GM12864 (cell line): Measurements from ENCODE around the gene PLEK2.
"Not testable (repeated sequence)": the region's sequence is repeated elsewhere in the genome, so short reads cannot be mapped to it uniquely, and the experiment has no call there.

ENCODE experiments used
- DNase-seq: peaks from one replicate; pipeline ENCODE4 v3.0.0-alpha.2; 2011; ENCODE audit warnings: low read depth
- H3K4me3 ChIP-seq: 2 replicates; pipeline ENCODE4 v1.5.1; 2011; ENCODE audit warnings: mild to moderate bottlenecking, low read depth, low read length, control low read depth
- TF ChIP-seq, protein P1 (sequence below): IDR thresholded peaks from 2 replicates; pipeline ENCODE4 v1.5.1; 2011; ENCODE audit warnings: low read depth, mild to moderate bottlenecking, moderate library complexity, low read length, control low read depth, inconsistent platforms; ENCODE audit errors: missing control alignments

PLEK2 gene, protein sequence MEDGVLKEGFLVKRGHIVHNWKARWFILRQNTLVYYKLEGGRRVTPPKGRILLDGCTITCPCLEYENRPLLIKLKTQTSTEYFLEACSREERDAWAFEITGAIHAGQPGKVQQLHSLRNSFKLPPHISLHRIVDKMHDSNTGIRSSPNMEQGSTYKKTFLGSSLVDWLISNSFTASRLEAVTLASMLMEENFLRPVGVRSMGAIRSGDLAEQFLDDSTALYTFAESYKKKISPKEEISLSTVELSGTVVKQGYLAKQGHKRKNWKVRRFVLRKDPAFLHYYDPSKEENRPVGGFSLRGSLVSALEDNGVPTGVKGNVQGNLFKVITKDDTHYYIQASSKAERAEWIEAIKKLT

DNA sequence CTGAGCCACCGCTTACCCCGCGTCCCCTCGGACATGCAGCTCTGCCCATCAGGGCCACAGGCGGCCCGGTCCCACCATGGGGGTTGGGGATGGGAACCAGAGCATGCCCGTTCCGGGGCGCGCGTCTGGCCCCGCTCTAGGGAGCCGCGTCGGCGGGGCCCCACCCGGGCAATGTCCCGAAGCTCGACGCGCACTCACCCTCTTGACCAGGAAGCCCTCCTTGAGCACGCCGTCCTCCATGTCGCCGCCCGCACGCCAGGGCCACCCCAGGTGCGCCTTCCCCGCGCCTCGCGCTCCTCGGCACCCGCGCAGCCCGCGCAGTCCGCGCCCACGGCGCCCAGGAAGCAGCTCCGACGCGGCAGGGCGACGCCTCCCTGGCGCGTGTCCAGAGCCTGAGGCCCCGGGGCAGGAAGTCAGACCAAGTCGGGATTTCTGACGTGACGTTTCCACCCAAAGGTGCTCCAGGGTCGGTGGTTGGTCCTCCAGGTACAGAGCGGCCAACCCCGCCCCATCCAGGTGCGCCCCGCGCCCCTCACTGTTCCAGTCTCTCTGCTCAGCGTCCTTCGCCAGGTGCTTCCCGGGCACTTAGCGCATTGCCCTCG, at the start of gene PLEK2:
Gene PLEK2, minus strand, starts transcription at position 346 of the 602 bp plus-strand sequence. Its CDS starts 106 bp downstream, at position 240.
- no peak for DNase-seq
- TF ChIP-seq, protein P1, sequence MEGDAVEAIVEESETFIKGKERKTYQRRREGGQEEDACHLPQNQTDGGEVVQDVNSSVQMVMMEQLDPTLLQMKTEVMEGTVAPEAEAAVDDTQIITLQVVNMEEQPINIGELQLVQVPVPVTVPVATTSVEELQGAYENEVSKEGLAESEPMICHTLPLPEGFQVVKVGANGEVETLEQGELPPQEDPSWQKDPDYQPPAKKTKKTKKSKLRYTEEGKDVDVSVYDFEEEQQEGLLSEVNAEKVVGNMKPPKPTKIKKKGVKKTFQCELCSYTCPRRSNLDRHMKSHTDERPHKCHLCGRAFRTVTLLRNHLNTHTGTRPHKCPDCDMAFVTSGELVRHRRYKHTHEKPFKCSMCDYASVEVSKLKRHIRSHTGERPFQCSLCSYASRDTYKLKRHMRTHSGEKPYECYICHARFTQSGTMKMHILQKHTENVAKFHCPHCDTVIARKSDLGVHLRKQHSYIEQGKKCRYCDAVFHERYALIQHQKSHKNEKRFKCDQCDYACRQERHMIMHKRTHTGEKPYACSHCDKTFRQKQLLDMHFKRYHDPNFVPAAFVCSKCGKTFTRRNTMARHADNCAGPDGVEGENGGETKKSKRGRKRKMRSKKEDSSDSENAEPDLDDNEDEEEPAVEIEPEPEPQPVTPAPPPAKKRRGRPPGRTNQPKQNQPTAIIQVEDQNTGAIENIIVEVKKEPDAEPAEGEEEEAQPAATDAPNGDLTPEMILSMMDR = no peak
- no peak within 1 kb of the TSS for H3K4me3 ChIP-seq

DNA sequence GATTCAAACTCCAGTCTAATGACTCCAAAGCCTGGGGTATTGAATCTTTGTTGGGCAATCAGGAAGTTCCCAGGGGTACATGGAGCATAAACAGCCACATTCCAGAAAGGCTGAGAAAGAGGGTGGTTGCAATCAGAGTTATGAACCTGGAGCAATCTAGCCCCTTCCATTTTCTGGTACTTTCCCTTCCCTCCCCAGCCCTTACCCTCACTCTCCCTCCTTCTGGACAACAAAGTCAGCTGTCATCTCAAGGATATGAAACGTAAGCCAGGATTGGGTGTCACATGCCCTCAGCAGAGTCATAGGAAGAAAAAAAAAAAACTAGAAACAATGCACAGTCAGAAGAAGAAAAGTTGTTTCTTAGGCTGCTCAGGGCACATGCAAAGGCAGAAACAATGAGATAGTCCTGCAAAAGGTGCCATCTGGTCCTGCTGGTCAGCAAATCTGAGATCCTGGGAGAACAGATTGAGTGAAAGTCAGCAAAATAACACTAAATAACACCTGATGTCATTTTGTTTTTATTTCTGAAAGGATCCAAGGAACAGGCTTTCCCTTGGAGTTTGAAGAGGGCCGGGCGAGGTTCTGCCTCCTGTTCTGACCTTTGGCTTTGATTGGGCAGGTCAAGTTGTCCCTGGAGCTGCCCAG, 49.5 kb upstream of the PLEK2 start:
- no peak for DNase-seq
- no peak overlapping the region for H3K4me3 ChIP-seq
- TF ChIP-seq, protein P1 = no peak

DNA sequence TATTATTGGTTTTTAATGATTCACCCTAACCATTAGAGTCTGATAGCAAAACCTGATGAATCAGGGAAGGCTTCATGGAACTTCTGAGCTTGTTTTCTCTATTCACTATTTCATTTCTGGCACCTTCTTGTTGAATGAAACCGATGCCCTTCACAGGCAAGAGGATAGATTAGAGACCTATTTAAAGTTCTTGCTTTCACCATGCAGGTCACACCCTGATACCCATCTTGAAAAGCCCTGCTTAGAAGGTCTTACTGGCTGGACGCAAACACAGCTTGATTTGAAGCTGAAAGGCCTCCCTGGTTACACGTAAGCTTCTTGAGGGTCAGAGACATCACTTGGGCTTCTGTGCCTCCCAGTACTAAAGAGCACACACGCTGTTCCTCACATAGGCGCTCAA, 47.4 kb upstream of the PLEK2 start:
- TF ChIP-seq, protein P1 = no peak

DNA sequence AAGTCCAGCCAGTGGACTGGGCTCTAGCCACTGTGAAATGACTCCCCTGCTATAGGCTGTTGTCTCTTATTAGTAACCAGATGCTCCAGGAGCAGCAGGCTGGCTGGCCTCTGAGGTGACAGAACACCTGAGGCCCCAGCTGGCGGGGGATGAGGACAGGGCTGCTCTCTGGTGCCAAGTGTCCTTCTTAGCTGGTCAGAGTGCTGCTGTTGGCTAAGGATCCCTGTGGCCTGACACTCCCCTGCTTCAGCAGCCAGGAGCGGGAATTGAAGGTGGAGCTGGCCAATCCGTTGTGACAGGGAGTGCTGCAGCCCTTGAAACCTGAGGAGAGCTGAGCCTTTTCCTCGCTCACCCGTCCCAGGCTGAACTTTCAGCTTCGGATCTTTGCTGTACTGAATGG, 45.8 kb upstream of the PLEK2 start:
- TF ChIP-seq, protein P1 = no peak
- H3K4me3 ChIP-seq = no peak overlapping the region
- no peak for DNase-seq

More for the DNA sequence above, 47.4 kb upstream of the PLEK2 start:
- H3K4me3 ChIP-seq = no peak overlapping the region
- DNase-seq = no peak

DNA sequence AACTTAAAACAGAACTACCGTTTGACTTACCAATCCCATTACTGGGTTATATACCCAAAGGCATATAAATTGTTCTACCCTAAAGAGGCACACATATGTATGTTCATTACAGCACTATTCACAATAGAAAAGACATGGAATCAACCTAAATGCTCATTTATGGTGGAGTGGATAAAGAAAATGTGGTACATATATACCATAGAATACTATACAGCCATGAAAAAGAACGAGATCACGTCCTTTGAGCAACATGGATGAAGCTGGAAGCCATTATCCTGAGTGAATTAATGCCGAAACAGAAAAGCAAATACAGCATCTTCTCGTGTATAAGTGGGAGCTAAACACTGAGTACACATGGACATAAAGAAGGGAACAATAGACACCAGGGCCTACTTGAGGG, 44.8 kb upstream of the PLEK2 start:
- no peak for DNase-seq
- no peak overlapping the region for H3K4me3 ChIP-seq
- TF ChIP-seq, protein P1 = no peak

DNA sequence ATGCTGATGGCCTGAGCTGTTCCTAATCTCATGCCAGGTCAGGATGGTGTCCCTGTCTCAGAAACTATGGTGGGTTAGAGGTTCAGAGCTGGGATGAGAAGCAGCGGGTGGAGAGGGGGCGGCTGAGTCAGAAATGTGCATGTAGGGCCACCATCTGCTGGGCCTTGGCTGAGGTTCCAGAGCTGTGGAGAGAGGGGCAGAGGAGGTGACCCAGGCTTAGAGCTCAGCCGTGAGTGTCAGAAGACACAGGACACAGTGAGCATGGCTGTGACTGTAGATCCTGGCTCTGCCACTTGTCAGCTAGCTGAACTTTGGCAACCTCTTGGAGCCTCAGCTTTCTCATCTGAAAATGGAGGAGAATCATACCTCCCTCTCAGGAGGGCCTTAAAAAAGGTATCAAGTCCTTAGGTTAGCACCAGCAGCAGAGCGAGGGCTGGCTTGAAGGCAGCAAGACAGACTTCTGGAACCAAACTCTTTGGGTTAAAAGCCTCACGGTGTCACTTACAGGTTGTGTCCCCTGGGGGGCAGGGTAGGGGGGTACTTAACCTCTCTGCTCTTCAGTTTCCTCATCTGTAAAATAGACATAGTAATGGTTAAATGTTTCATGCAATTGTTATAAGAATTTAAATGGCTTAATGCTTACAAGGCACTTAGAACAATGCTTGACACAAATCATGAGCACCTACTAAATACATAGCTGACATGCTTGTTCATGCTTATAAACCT, 41.8 kb upstream of the PLEK2 start:
- no peak overlapping the region for H3K4me3 ChIP-seq
- DNase-seq = no peak
- TF ChIP-seq, protein P1 = no peak

DNA sequence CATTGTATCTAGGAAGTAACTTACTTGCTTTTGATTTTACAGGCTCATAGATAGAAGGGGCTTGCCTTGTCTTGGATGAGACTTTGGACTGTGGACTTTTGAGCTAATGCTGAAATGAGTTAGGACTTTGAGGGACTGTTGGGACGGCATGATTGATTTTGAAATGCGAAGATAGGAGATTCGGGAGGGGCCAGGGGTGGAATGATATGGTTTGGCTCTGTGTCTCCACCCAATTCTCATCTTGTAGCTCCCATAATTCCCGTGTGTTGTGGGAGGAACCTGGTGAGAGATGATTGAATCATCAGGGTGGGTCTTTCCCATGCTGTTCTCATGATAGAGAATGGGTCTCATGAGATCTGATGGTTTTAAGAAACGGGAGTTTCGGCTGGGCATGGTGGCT, 39.7 kb upstream of the PLEK2 start:
- H3K4me3 ChIP-seq, DNase-seq: not testable (repeated sequence)
